ENCODE measurements around the gene PALLD. TPM values are rescaled to one million over a fixed set of nuclear protein-coding genes. Genes with fewer than 3 reads are reported as not detected.

PALLD gene
- total RNA-seq, 1 donor from 2014 or later: 25.0 TPM

DNA sequence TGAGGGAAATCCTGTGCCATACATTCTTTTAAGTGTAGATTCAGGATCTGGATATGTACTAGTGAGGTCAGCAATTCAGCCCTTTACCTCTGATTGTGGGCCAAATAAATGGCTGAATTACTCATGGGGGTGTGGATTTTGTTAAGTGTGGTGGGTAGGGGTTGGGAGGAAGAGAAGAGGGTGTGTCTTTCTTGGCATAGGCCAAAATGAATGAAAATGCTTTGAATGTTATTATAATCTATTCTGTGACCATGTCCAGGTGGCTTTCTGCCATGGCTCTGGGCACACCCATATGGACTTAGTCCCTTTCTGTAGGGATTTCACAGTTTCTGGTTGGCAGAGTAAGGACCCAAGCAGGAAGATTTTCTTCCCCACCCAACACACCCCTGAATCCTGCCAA is 268.9 kb downstream of the PALLD start:
- DNase-seq: no peak

DNA sequence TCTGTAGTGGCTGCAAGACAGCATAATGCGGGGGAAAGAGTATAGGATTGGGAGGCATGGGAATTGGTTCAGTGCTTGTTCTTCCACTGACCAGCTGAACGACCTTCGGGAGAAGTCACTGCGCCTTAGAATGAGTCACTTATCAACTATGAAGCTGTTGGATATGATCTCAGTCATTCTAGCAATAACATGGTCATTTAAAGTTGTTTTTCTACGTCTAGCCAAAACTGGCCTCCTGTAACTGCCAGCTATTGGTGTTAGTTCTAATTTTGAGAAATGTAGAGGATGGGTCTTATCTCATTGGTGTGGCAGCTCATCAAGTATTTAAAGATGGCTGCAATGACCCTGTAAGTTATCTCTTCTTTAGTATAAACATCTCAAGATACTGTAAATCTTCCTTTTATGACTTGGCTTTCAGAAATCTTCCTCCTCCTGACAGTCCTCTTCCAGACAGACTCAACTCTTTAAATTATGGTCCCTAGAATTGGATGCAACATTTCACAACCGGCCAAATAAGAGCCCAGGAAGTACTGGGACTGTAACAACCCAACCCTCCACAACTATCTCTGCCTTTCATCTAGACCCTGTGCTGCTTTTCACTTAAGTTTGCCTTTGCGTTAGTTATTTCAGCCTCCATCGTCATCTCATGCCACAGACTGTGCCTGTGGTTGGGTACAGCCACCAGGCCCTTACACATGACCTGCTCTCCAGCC is 269.9 kb downstream of the PALLD start:
- no peak for DNase-seq

DNA sequence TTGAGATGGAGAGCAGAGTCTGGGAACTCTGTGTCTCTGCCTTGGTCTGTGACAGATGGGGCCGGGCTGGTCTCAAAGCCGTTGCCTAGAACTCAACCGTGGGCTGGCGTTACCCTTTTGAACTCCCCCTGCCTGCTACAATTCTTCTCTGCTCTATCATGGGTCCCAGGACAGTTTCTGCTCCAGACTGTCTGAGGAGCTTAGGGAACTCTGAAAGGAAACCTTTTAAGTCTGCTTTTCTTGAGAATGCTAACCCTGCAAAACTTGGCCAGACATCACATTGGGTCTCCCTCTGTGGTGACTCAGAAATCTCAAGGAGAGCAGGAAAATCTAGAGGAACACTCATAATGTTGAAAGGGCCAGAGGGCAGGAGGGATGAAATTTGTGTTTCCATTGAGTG is 272.6 kb downstream of the PALLD start:
- DNase-seq: no peak

- no peak for DNase-seq
Observed at GRCh38 chr4:168769837-168770236, 273.0 kb downstream of the PALLD start.

- no peak for DNase-seq
Observed at GRCh38 chr4:168771251-168771650, 274.4 kb downstream of the PALLD start.

GRCh38 chr4:168773388-168774195 is 276.7 kb downstream of the PALLD start:
- no peak for DNase-seq

- no peak for DNase-seq
Observed at GRCh38 chr4:168776382-168776781, 279.5 kb downstream of the PALLD start.

- no peak for DNase-seq
Observed at GRCh38 chr4:168777277-168777965, 280.6 kb downstream of the PALLD start.

DNA sequence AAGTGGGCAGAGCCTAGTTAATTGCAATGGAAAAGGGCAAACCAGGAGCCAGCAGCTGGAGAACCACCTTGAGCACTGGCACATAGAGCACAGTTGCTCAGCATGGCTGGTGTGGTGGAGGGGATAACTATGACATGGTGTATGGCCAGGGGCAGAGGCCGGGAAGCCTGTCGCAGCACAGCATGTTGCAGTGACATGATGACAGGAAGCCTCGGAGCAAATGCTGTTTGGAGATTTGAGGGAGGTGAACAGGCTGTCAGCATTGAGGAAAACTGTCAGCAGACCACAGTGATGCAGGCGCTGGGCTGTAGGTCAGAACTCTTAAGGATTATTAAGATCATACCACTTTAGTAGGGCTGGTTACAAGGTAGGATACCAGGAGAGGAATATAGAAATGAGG is 284.5 kb downstream of the PALLD start:
- no peak for DNase-seq

DNA sequence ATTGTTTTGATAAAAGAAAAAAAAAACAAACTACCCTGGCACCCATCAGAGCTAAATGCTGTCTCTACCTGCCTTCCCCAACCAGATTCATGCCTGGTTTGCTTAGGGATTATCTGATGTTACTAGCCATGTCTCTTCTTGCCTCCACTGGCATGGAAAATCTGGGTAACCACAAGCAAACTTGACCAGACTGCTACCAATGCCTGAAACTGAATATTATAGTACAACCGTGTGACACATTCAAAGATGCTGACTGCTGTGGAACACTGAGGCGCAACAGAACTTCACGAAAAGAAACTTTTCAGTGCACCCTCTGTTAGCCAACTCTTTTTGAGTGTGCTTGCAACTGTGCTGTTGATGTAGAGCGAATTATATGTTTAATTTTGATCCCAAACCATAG is 285.1 kb downstream of the PALLD start:
- DNase-seq: no peak

DNA sequence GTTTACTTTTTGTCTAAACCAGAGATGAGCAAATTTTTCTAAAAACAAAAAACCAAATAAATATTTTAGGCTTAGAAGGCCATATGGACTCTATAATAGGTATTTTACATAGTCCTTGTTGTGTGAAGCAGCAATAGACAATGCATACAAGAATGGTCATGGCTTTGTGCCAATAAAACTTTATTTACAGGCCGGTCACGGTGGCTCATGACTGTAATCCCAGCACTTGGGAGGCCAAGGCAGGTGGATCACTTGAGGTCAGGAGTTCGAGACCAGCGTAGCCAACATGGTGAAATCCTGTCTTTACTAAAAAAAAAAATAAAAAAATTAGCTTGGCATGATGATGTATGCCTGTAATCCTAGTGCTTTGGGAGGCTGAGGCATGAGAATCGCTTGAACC is 285.6 kb downstream of the PALLD start:
- no peak for DNase-seq

GRCh38 chr4:168784786-168785461 is 288.1 kb downstream of the PALLD start:
- no peak for DNase-seq

DNA sequence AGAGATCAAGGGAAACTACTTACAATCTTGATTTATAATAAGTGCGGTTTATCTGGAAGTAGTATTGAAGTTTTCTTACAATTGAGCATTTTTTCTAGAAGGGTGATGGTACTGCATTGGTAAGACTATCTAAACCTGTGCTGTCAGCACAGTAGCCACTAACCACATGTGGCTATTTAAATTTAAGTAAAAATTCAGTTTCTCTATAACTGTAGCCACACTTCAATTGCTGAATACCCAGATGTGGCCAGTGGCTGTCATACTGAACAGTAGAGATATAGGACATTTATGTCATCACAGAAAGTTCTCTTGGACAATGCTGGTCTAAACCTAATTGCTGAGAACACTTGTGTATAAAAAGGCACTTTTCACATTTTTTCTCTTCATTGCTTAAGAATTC is 290.5 kb downstream of the PALLD start:
- no peak for DNase-seq

DNA sequence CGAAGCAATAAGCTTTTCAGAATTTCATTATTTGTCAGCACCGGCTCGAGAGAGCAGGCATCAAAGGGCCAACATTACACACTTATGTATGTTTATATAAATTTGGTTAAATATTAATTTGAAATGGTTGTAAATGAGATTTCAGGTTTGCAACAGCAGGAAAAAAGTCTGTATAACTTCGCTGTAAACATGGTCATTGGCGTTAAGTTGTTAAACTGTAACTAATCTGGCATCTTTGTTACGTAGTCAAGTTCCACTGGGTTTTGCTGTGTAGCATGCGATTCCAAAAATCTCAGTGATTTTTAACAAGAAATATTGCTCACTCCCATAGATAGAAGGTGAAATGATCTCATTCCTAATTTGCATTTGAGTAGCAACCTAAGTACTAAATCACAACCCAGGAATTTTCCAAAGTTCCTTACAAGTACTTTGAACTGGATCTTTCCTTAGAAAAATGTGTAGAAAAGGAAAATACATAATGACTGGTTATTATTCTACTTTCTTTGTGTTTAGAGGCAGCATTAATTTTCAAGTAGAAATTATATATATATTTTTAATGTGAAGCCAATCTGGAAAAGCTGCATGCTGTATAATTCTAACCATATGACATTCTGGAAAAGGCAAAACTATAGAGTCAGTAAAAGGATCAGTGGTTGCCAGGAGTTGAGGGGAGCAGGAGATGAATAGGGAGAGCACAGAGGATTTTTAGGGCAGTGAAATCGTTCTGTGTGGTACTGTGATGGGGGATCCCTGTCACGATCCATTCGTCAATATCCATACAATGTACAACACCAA is 291.1 kb downstream of the PALLD start:
- no peak for DNase-seq

DNA sequence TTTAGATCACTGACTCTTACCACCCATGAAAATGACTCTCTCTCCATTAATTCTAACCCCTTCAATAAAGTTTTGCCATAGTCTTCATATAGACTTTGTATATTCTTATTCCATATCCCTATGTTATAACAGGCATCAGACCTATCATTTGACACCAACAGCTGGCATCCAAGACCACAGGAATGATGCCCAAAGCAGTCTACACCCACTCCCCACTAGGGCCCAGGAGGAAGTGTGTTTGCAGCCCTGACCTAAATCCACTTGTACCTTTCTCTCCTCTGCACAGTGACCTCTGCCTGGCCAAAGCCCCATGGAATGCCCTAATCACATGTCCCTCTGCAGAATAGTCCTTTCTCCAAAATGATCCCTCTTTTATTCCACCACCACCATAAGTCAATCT is 294.0 kb downstream of the PALLD start:
- no peak for DNase-seq

DNA sequence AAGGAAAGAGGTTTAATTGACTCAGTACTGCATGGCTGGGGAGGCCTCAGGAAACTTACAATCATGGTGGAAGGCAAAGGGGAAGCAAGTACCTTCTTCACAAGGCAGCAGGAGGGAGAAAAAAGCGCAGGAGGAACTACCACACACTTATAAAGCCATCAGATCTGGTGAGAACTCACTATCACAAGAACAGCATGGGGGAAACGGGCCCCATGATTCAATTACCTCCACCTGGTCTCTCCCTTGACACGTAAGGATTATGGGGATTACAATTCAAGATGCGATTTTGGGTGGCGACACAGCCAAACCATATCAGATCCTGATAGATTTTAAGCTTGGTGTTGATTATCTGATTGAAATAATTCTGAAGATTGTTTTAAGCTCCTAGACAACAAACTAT is 294.5 kb downstream of the PALLD start:
- DNase-seq: no peak

DNA sequence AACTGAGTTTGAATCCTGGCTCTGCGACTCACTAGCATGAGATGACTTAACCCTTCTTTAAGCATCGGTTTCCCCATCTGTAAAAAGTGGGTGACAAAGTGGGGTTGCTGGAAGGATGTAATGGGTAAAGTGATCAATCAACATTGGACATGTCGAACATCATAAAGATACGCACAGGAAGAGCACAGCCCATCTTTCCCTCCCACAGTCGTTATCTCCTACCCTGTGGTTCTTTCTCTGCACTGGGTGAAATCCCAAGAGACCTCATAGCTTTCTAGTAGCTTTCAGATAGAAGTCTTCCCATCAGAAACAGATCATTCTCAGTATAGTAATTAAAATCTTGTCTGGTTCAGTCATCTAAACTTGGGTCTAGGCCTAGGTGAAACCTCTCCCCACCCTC is 296.7 kb downstream of the PALLD start:
- DNase-seq: no peak

DNA sequence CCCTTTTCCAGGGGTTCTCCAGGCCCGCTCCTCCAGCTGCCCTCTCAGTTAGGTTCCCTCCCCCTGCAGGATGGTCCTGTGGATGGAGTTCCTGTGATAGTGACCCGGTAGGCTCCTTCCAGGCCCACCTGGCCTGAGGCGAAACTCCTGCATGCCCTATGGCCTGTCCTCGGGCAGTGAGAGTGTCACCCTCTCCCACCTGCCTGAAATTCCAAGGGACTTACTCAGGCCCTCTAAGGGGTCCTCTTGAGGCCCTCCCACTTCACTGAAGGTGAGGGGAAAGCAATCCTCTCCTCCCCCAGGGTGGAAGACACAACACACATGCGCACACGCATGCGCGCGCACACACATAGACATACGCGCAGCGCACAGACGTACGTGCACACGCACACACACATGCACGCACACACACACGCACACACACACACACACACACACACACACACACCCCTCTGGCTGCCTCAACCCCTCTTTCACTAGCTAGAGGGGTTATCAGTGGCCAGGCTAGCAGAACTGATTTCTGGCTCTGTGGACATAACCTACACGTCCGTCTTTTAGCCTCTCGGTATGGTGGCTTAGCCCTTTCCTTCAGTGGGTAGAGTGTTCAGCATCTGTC is 297.3 kb downstream of the PALLD start:
- no peak for DNase-seq

DNA sequence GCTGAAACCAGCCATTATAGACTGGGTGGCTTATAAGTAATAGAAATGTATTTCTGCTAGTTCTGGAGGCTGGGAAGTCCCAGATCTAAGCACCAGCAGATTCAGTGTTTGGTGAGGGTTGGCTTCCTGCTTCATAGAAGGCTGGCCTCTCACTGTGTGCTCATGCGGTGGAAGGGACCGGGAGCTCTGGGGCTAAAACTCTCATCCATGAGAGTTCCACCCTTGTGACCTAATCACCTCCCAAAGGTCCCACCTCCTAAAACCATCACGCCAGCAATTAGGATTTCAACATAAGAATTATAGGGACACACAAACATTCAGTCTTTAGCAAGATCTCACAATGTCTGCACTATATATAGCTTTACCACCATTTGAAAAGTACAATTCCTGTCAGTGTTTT is 298.0 kb downstream of the PALLD start:
- DNase-seq: no peak

GRCh38 chr4:168795346-168795745 is 298.5 kb downstream of the PALLD start:
- no peak for DNase-seq

DNA sequence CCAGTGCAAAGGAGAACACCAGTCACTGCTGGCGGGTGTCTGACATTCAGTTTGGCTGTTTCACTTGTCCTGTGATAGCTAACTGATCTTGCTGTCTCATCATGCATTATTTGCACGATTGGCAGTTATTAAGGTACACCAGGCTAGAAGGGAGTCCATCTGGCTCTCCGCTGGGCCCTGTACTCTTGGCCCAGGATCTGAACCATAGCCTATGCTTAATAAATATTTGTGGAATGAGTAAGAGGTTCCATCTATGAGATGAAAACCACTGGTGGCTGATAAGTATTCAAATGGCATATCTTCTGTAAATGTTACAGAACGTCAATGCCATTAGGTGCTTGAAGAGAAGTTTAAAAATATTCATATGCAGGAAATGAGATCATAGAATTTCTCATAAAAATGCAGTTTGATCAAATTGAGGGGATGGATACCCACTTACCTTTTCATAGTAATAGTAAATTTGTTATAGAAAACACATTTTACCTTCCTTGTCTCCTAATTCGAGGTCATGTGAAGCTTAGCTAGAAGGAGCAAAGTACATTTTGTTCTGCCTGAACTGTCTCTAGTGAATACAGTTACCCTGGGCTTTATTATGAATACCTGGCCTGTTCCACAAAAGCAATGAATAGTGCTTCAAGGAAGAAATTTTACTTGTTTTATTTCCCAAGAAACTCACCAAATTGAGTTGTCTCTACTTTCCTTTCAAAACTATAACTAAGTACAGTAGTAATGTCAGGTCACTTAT is 299.7 kb downstream of the PALLD start:
- no peak for DNase-seq

Data from occipital lobe (tissue), 2 donors.